HG03439 (cell line): ENCODE measurements around the gene ODC1.

Experiments
- ATAC-seq: cut with Tn5 transposase; IDR thresholded peaks from one replicate; pipeline ENCODE4 v1.9.1; 2021; ENCODE audit warnings: mild to moderate bottlenecking, moderate library complexity; ENCODE audit not compliant: unreplicated experiment

The ODC1 gene

DNA sequence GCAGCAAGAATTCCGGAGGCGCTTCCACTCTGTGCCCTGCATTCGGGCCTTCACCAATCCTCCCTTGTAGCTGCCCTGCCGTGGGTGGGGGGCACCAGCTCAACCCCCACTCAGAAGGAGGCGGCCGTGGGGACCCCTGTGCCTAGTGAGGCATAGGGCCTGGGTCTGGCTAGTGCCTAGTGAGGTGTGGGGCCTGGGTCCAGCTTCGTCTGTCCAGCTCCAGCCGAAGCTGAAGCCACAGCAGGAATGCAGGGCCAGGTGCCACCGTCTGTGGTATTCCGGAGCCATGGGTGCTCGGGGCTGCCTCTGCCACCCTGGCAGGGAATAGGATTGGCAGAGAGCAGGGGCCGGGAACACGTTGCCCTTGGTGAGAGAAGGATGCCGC lies 12.3 kb downstream of the ODC1 start:
- no peak for ATAC-seq

DNA sequence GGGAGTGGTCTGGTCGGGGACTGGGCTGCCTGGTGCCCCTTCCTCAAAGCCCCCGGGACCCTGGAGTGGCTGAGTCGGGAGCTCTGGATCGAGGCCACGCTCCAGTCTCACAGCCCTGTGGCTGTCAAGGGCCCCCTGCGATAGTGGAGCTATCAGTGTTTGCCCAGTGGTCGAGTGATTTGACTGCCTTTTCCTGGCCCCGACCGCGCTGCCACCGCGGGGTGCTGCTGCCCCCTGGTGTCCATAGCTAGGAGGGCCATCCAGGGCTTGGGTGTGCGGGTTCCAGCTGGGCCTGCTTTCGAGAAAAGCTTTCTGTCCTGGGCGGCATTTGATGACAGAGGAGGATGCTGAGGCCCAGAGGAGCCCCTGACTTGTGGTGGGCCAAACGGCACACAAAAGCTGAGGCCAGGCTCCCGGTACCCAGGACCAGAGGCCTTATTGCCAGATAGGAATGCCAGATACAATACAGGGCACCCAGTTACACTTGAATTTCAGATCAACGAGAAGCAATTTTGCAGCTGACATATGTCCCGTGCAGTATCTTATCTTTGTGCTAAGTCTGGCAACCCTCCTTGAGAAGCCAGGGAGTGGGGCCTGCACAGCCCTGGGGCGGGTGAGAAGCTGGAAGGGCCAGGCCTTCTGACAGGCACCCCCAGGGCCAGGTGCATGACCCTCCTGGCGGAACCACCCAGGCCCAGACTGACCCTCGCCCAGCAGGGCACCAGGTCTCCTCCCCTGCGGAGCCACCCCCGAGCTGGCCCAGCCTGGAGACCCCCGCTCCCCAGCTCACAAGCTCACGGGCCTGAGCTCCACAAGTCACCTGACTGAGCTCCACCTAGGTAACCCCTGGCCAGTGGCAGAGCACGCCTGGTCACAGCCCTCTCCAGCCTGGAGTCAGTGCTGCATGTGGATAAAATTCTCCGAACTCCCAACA lies 13.0 kb downstream of the ODC1 start:
- no peak for ATAC-seq

DNA sequence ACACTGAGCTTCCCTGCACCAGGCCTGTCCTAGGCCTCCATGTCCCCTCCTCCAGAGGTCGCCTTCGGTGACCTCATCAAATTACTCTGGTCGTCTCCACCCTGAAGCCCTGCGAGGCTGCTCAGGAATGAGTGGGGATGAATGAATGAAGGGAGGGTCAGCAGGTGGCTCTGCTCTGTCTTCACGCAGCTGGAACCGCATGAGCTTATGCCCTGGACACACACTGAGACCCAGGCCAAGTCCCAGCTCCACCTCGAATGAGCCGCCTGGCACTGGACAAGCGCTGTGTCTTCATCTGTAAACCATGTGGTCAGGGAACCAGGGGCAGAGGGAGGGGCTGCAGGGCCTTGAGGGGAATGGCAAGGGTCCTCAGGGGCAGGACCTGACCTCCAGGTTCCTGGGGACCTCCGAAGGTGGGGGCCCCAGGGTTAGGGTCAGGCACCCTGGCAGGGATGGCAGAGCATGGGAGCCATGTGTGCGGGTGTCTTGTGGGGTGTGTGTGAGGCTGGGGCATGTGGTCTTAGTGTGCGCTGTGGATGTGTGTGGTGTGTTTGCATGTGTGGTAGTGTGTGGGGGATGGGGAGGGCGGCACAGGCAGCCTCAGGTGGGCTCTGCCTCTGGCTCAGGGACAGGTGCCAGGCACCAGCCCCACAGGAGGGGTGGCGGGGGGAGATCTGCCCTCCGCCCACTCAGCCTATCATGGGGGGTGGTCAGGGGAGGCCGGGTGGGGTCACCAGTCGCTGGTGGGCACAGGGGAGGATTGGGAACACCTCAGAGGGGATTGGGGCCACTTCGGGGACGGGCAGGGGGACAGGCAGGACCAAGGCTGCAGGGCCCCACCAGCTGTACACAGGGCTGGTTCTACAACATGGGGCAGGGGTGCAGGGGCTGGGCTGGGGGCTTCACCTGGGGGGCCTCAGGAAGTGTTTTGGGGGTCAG lies 13.9 kb downstream of the ODC1 start:
- no peak for ATAC-seq

DNA sequence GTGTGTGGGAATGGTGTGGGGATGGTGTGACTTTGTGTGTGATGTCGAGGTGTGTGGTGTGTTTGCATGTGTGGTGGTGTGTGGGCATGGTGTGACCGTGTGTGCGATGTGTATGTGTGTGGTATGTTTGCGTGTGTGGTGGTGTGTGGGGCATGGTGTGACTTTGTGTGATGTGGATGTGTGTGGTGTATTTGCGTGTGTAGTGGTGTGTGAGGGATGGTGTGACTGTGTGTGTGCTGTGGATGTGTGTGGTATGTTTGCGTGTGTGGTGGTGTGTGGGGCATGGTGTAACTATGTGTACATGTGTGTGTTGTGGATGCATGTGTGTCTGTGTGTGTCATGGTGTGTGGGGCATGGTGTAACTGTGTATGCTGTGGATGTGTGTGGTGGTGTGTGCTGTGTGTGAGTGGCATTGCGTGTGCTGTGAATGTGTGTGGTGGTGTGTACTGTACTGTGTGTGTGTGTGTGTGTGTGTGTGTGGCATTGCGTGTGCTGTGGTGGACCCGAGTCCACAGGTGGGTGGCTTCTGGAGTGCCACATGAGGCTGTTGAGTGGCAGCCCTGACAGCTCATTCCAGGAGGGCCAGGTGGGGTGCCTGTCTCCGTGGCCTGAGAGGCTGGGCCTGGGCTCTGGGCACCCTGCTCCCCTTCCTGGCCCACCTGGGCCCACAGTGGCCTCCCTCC lies 14.7 kb downstream of the ODC1 start:
- no peak for ATAC-seq

DNA sequence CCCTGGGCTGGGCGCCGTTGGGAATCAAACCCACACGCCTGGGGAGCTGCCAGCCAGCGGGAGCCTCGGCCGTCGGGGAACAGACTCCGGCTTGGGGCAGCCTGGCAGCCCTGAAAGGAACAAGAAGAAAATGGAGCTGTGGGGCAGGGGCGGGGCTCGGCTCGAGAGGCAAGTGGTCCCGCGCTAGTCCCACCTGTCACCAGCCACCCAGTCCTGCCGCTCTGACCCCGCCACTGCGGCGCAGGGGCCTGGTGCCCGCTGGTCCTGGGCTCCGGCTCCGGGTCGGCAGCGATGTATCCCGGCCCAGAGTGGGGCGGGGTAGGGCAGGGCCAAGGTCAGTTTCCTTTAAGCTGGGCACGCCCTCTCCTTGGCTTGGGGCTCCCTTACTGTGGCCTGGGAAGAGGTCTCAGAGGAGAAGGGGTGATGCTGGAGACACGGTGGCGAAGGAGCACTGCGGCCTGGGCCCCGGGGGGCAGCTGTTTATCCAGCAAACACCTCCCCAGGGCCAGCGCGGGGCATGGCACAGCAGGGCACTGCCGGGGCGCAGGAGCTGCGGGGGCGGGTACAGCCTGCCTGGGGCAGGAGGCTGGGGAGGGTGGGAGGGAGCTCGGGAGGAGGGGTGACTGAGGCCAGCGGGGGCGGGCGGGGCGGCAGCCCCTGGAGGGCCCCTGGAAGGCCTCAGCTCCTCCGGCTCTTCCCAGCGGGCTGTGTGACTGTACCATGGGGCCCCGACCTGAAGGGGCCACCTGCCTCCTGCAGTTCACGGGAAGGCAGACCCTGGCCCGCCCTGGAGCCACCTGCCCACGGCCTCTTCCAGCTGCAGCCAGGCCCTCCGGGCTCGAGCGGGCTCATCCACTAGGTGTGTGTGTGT lies 15.6 kb downstream of the ODC1 start:
- ATAC-seq = peak; percentile 47

DNA sequence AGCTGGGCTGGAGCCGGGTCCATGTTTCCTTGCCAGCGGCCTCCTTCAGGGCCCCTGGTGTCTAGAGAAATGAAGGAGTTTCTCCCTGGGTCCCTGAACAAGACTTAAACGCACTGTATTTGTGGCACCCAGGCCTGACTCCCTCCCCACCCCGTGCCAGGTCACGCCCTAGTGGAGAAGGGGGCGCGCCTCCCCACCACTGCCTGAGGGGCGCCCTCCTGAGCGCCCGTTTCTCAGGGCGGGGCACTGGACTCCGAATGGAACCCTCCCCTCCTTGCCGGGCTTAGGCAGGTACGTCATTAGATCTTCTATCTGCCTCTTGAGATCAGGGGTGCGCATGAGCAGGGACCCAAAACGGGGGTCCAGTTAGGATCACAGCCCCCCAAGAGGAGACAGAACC lies 16.3 kb downstream of the ODC1 start:
- ATAC-seq = no peak

DNA sequence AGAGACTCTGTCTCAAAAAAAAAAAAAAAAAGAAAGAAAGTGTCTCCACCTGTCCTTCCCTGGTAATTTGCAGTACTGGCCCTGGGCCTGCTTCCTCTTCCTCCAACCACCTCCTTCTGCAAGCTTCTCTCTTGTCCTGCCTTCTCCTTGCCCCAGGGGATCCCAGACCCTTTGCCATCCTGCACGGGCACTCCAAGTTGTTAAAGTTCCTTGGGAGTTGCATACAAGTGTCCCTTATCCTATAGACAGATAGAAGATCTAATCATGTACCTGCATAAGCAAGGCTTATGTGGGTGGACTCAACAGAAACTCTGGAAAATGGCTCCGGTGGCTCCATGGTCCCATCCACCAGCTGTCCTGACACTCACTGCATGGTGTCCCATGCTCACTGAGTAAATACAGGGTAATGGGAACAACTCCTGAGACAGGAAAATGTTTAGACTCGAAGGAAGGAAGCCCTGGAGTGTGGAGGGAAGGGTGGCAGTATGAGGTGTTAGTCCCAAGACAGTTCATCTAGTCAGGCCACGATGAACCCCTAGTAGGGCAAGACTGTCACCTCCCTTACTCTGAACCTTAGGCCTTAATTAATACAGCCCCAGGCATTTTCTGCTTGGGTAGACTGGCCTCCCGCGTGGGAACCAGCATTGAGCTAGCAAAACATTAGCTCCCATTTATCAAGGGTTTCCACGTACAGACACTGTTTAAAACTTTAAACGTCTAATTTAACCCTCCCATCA lies 17.1 kb downstream of the ODC1 start:
- ATAC-seq = no peak

DNA sequence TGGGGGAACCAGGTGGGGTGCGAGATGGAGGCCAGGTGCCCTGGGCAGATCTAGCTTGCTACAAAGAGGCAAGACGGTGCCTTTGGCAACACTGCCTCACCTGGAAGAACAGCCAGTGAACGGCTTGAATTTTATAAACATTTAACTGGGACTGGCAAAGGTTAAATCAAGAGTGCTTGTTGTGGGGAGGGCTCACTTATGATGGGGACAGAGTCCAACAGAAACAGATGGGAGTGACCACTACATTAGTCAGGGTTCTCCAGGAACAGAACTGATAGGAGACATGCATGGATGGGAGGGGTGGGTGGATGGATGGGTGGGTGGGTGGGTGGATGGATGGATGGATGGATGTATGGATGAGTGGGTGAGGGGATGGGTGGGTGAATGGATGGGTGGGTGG lies 19.2 kb downstream of the ODC1 start:
- no peak for ATAC-seq

DNA sequence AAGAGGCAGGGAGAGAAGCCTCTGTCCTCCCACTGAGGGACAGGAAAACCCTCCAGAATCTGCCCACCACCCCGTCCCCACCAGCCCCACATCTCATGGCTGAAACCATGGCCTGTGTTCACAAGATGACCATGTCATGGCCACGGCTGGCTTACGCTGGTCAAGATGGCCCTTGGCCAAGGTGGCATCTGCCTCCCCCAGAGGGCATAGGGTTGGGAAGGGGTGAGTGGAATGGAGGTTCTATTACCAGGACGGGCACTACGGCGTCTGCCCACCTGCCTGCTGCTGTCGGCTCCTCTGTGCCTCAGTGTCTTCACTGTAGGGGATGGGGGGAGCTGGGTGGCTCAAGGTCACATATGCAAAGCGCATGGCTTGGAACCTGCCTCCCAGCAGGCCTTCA lies 19.8 kb downstream of the ODC1 start:
- ATAC-seq = no peak

DNA sequence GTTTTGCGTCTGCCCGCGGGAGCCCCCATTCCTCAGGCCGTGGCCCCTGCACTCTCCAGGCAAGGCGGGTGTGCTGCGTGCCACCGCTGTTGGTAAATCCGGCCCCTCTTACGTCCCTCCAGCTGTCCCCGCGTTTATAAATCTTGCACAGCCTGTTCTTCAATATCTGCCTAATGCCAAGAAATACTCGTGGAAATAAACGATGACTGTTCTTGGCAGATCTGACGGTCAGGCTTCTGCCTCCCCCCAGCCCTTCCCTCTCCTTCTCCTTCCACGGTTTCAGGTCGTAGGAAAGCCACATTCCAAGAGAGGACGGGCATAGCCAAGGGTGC lies 20.5 kb downstream of the ODC1 start:
- no peak for ATAC-seq

DNA sequence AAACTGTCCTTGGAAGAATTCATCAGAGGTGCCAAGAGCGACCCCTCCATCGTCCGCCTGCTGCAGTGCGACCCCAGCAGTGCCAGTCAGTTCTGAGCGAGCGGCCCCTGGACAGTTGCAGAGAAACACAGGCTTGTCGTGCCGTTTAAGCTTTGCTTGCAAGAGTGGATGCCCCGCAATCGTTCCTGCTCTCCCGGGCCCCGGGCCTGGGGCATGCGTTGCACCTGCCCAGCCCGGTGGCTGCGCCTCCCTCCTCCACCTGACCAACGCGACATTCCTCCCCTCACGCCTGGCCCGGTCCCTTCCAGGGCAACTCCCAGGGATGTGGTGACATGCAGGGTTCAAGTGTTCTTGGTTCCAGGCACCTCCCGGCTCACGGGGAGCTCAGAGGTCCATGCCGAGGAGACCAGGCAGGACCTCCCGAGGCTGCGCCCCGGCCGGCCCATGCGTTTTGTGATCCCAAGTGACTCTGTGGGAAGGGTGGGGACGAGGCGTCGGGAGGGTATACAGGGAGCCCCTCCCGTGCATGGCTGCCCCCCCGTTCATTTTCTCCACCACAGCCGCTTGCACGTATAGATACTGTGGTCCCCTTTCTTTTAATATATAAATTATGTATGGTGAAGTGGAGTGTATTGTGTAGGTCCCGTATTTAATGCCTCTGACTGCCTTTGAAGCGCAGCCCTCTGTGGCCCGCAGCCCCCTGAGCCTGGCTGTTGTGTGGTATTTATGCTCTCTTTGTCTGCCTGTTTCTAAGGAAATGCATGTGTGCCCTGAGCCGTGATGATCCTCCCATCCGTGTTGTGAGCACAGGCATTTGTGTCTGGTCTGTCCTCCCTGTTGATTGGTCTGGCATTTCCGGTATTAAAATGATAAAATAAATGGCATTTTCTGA lies 21.2 kb downstream of the ODC1 start:
- ATAC-seq = no peak

DNA sequence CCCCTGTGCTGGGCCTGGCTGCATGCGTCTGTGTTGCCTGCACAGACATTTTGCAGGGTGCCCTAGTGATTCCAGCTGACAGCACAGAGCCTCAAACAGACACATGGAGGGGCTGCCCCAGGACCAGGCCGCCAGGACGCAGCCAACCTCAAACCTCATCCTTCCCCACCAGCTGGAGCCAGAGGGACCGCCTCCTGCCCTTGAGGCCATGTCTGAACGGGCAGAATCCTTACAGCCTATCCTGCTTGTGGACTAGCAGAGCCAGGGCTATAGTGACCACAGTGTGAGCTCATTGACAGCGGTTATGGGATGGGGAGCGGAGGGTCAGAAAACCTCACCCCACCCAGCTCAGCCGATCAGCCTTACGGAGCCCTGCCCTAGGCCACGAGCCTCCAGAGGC lies 22.4 kb downstream of the ODC1 start:
- no peak for ATAC-seq

DNA sequence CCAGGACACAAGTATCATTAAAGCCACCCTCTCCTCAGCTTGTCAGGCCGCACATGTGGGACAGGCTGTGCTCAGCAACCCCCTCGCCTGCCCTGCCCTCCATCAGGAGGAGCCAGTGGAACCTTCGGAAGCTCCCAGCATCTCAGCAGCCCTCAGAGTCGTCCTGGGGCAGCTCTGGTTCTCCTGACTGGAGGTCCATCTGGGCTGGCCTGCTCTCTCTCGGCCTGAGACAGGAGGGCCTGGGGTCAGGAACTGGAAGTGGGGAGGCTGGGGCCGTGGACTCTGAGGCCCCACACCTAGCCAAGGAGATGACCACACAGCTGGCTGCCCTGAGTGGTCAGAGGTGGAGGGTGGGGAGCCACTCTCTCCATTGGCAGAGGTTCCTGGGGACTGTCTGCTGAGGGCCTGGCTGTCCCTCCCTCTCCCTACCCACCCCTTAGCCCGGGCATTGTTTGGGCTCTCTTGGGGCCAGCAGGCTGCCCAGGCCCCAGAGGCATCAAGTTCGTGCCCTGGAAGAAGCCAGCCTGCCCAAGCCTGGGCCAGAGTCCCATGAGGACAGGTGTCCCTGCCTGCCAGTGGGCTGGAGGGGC lies 23.1 kb downstream of the ODC1 start:
- ATAC-seq = no peak

DNA sequence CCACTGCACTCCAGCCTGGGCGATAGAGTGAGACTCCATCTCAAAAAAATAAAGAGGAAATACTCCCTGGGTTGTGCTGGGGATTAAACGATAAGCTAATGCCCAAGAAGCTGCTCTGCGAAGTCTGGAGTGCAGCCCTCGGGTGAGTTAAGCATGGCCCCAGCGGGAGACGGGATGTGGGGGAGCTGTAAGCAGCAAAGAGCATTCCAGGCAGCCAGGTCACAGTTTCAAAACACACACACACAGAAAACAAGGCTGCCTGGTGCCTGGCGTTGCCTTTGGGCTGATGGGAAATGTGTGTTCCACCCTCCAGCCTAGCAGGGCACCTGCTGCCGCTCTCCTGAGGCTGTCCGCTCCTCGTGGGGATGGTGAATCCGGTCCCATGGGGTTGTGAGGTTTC lies 24.1 kb downstream of the ODC1 start:
- ATAC-seq = no peak

DNA sequence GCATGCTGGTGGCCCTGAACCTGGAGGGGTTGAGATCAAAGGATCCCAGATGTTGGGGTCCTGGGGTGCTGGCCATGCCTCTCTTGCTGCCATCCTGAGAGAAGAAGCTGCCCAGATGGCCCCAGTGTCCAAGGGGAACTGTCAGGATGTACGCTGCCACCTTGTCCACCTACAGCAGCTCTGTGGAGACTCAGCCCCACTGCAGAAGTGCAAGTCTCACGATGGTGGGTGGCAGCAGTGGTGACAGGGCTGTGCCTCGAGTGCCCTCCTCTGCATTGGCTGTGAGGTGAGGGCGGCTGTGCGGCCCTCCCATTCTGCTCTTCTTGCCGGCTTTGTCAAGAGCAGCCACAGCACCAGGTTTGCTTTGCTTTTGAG lies 24.7 kb downstream of the ODC1 start:
- no peak for ATAC-seq

DNA sequence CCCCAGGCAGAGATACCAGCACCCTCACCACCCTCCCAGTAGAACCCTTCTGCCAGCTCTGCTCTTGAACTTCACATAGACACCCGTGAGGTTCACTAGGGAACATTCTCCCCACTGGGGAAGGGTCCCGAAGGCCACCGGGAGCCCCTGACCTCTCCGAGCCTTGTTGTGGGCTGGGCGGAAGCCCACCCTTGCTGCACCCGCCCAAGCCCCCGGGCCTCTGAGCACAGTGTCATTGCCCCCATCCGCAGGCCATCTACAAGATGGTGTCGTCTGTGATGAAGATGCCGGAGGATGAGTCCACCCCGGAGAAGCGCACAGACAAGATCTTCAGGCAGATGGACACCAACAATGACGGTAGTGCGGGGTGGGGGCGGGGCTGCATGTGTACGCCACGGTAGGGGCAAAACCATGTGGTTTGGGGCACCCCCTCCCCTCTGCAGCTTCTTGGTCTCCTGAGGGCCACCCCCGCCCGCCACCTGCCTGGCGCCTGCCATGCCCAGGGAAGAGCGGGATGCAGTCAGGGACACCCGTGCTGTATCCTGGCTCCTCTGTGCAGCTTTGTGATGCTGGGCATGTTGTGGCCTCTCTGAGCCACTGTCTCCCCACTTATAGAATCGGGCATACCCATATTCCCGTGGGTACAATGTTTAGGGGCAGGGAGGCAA lies 25.3 kb downstream of the ODC1 start:
- ATAC-seq = no peak

DNA sequence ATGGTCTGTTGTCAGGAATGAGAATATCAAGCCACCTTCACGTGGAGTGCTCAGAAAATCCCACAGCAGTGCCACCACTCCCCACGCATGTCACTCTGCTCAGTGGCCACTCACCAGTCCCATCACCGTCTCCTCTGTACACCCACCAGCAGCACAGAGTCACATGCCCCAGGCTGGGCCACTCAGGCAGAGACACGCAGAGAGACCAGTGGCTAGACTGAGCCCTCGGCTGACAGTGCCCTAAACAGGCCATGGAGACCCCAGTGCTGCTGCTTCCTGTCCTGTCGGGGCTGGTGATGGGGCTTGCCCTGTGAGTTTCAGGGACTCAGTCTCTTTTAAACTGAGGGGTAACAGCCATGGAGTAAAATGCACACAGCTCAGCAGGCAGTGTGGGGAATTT lies 25.9 kb downstream of the ODC1 start:
- ATAC-seq = no peak
